ENCODE measurements around the gene IL22RA2. TPM values are rescaled to one million over a fixed set of nuclear protein-coding genes. Genes with fewer than 3 reads are reported as not detected.

The IL22RA2 gene
- total and polyA plus RNA-seq, 2 experiments from 2014 or later = not detected

DNA sequence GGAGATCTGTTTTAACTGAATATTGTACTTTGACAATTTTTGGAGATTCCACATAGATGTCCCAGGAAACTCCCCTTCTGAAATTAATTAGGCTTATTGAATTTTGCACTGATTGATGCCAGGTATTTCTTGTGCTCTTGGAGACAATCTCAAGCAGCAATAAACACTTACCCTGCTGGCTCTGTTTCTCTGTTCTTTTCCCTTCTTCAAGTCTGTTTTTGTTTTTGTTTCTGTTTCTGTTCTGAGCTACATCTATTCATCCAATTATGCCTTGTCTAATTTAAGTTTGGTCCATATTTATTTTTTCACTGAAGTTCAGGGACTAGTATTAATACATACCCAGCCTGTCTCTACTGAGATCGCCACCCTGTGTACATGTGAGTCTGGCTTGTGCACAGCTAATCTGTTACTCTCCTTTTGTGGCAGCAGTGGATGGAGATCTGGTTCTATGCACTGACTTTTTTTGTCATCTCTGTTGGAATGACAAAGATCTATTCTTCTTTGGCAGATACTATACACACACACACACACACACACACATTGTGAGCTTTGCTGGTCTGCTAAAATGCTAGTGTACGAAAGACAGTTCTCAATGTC lies 51.9 kb downstream of the IL22RA2 start:
- Histone ChIP-seq H3K4me1 (ENCODE audit: low read depth) (no peaks in the 10 kb centered on the region), H3K9me3 (ENCODE audit: low read depth) (no peaks in the 10 kb centered on the region), H3K27ac (no peak overlapping the region), H3K27me3 (no peaks in the 10 kb centered on the region), H3K36me3 (no peaks in the 10 kb centered on the region), H3K4me3 (no peak overlapping the region)
- DNase-seq (ENCODE audit: low read depth in 1 of 2, low spot score in 1 of 2) = no peak
- TF ChIP-seq, protein P1, sequence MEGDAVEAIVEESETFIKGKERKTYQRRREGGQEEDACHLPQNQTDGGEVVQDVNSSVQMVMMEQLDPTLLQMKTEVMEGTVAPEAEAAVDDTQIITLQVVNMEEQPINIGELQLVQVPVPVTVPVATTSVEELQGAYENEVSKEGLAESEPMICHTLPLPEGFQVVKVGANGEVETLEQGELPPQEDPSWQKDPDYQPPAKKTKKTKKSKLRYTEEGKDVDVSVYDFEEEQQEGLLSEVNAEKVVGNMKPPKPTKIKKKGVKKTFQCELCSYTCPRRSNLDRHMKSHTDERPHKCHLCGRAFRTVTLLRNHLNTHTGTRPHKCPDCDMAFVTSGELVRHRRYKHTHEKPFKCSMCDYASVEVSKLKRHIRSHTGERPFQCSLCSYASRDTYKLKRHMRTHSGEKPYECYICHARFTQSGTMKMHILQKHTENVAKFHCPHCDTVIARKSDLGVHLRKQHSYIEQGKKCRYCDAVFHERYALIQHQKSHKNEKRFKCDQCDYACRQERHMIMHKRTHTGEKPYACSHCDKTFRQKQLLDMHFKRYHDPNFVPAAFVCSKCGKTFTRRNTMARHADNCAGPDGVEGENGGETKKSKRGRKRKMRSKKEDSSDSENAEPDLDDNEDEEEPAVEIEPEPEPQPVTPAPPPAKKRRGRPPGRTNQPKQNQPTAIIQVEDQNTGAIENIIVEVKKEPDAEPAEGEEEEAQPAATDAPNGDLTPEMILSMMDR (IDR thresholded peaks at IDR 0.05; ENCODE audit: low read depth, low read length) = no peak

DNA sequence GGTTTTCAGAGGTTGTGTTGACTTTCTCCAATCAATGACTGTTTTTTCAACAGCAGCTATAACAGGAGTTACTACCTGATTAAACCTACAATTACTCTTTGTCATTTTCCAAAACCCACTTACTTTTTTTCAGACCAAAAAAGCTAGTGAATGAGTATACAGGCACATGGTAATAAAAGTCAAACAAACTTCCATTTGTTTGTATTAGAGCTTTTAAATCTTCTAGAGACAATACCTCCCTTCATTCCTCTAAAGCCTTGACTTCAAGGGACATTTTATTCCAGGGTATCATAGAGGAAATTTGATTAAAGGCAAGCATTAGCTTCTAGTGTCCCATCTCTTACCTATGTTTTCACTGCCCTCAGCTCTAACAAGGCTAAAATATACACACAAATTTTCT lies 52.7 kb downstream of the IL22RA2 start:
- Histone ChIP-seq H3K9me3 (ENCODE audit: low read depth) (no peaks in the 10 kb centered on the region), H3K36me3 (no peaks in the 10 kb centered on the region), H3K27ac (no peak overlapping the region), H3K27me3 (no peaks in the 10 kb centered on the region), H3K4me1 (ENCODE audit: low read depth) (no peaks in the 10 kb centered on the region), H3K4me3 (no peak overlapping the region)
- no peak for DNase-seq (ENCODE audit: low read depth in 1 of 2, low spot score in 1 of 2)
- TF ChIP-seq, protein P1 (IDR thresholded peaks at IDR 0.05; ENCODE audit: low read depth, low read length) = no peak

DNA sequence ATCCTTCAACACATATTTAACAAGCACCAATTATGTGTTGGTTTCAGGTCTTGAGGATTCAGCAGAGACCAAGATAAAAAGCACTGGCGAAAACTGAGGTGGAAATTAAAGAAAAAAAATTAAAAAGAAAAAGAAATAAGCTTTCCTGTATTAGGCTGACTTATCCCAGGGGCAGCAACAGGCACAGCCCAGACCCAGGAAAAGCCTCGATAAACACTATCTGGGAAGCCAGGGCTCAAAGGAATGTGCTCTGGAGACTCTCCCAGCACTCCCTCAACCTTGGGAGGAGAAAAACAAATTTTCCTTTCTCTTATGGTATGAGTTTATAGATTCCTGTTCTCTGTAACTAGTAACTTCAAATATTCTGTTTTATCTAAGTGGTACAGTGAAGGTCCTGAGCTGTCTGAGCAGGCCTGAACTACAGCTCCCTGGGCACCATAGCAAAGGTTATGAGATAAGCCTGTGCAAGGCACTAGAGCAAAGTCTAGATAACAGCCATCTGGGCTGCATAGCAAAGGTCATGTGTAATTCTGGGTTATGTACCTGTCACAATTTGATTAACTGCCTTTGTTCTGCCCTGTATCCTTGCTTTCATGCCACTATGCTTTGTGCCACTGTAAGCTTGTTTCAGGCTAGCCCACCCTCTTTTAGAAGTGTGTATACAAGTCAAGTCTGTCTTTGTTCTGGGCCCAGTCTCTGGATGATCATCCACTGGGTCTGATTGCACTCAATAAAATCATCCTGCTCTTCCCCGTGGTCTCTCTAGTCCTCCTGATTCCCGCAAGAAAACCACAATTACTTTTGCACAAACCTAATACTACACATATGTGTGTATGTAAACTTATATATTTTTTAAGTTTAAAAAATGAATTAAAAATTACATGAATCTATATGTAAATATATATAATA lies 54.0 kb downstream of the IL22RA2 start:
- Histone ChIP-seq H3K27me3 (no peaks in the 10 kb centered on the region), H3K4me3 (no peak overlapping the region), H3K4me1 (ENCODE audit: low read depth) (no peaks in the 10 kb centered on the region), H3K36me3 (no peaks in the 10 kb centered on the region), H3K9me3 (ENCODE audit: low read depth) (no peaks in the 10 kb centered on the region), H3K27ac (no peak overlapping the region)
- TF ChIP-seq, protein P1 (IDR thresholded peaks at IDR 0.05; ENCODE audit: low read depth, low read length) = no peak
- no peak for DNase-seq (ENCODE audit: low read depth in 1 of 2, low spot score in 1 of 2)

DNA sequence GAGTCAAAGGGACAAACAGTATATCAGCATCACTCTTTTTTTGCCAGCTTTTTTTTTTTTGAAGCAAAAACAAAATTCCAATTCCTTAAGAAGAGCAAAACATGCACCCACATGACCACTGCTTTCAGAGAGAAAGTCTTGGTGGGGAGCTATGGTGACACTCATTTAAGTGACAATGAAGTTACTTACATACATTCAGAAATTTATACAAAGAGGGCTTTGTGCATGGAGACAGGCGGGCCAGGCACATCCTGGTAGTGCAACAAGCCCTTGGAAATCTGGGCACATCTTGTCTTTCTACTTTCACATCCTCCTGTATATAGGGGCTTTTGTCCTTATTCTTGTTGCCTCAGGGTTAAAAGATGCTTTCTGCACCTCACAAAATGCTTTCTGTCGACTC lies 55.9 kb downstream of the IL22RA2 start:
- DNase-seq (ENCODE audit: low read depth in 1 of 2, low spot score in 1 of 2) = no peak
- no peaks in the 10 kb centered on the region for H3K36me3 ChIP-seq
- H3K9me3 ChIP-seq (ENCODE audit: low read depth) = no peaks in the 10 kb centered on the region
- no peak overlapping the region for H3K27ac ChIP-seq
- H3K4me3 ChIP-seq = no peak overlapping the region
- no peaks in the 10 kb centered on the region for H3K27me3 ChIP-seq
- TF ChIP-seq, protein P1 (IDR thresholded peaks at IDR 0.05; ENCODE audit: low read depth, low read length) = no peak
- no peaks in the 10 kb centered on the region for H3K4me1 ChIP-seq (ENCODE audit: low read depth)

DNA sequence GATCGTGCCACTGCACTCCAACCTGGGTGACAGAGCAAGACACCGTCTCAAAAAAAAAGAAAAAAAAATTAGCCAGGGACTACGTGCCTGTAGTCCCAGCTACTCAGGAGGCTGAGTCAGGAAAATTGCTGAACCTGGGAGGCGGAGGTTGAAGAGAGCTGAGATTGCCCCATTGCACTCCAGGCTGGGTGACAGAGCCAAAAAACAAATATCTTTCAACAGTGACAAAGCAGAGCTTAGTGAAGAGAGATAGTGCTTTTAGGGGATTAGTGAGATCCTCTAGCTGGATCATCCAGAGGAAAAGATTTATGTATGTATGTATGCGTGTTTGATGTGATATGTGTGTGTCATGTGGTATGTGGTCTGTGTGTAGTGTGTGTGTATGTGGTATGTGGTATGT lies 56.6 kb downstream of the IL22RA2 start:
- no peaks in the 10 kb centered on the region for H3K36me3 ChIP-seq
- no peaks in the 10 kb centered on the region for H3K27me3 ChIP-seq
- TF ChIP-seq, protein P1 (IDR thresholded peaks at IDR 0.05; ENCODE audit: low read depth, low read length) = no peak

More for the DNA sequence above, 56.6 kb downstream of the IL22RA2 start:
- no peak overlapping the region for H3K4me3 ChIP-seq
- no peak for DNase-seq (ENCODE audit: low read depth in 1 of 2, low spot score in 1 of 2)
- no peaks in the 10 kb centered on the region for H3K9me3 ChIP-seq (ENCODE audit: low read depth)
- no peaks in the 10 kb centered on the region for H3K4me1 ChIP-seq (ENCODE audit: low read depth)
- no peak overlapping the region for H3K27ac ChIP-seq

Measured in cardiac muscle cell (in vitro differentiated cells and primary cell).